CD14-positive monocyte (primary cell): Measurements from ENCODE around the gene NOTCH1. TPM values are rescaled to one million over a fixed set of nuclear protein-coding genes. Genes with fewer than 3 reads are reported as not detected.

Source experiments
- DNase-seq, 3 donors: peaks; one replicate each; pipeline ENCODE4 v3.0.0-alpha.2; 2011 to 2022
- H2AFZ ChIP-seq: 2 replicates; pipeline ENCODE4 v1.6.0; 2012; ENCODE audit warnings: mild to moderate bottlenecking, low read depth, low read length, inconsistent platforms; ENCODE audit not compliant: insufficient read depth, poor library complexity, severe bottlenecking
- H3K27ac ChIP-seq, 2 donors: 1 replicate in 1 of 2; 2 replicates in 1 of 2; pipeline ENCODE4 v1.5.1; 2012 to 2013; ENCODE audit warnings: low read length in 2 of 2, control low read depth in 1 of 2, inconsistent platforms in 1 of 2, low read depth in 1 of 2, mild to moderate bottlenecking in 1 of 2
- H3K27me3 ChIP-seq, 2 donors: one replicate each; pipeline versions ENCODE4 v1.6.0 to v1.6.1; 2011 to 2013; ENCODE audit warnings: low read length in 2 of 2; ENCODE audit not compliant: control insufficient read depth in 2 of 2, insufficient read depth in 2 of 2
- H3K36me3 ChIP-seq, 2 donors: replicated peaks in 1 of 2; 1 replicate in 1 of 2; 2 replicates in 1 of 2; pipeline versions ENCODE4 v1.5.1 to v1.6.1; 2012 to 2013; ENCODE audit warnings: low read length in 2 of 2, control low read depth in 1 of 2, inconsistent platforms in 1 of 2, mild to moderate bottlenecking in 1 of 2; ENCODE audit not compliant: insufficient read depth in 2 of 2, control insufficient read depth in 1 of 2
- H3K4me1 ChIP-seq, 2 donors: 1 replicate in 1 of 2; 2 replicates in 1 of 2; pipeline versions ENCODE4 v1.5.1 to v1.6.1; 2012 to 2013; ENCODE audit warnings: low read length in 2 of 2, control low read depth in 1 of 2, inconsistent platforms in 1 of 2, mild to moderate bottlenecking in 1 of 2, moderate library complexity in 1 of 2; ENCODE audit not compliant: insufficient read depth in 2 of 2, control insufficient read depth in 1 of 2
- H3K4me2 ChIP-seq: replicated peaks from 2 replicates; pipeline ENCODE3; 2012; ENCODE audit warnings: low read length, moderate library complexity, mild to moderate bottlenecking; ENCODE audit not compliant: poor library complexity, severe bottlenecking; ENCODE audit errors: extremely low read depth
- H3K4me3 ChIP-seq, 3 experiments: fragments of 200-600 bp in 1 of 3; sonication (generic) in 1 of 3; replicated peaks in 1 of 3; 1 replicate in 2 of 3; 2 replicates in 1 of 3; pipeline ENCODE4 v1.5.1; 2011 to 2013; ENCODE audit warnings: low read length in 3 of 3, mild to moderate bottlenecking in 3 of 3, control low read depth in 2 of 3, low read depth in 2 of 3, inconsistent platforms in 1 of 3, moderate library complexity in 1 of 3
- H3K79me2 ChIP-seq: 2 replicates; pipeline ENCODE4 v1.6.0; 2012; ENCODE audit warnings: mild to moderate bottlenecking, control low read depth, inconsistent platforms, low read length, moderate library complexity; ENCODE audit not compliant: insufficient read depth
- H3K9ac ChIP-seq: 2 replicates; pipeline ENCODE4 v1.6.0; 2017; ENCODE audit warnings: low read length, mild to moderate bottlenecking; ENCODE audit not compliant: insufficient read depth, poor library complexity, severe bottlenecking
- H3K9me3 ChIP-seq, 2 donors: replicated peaks in 1 of 2; 1 replicate in 1 of 2; 2 replicates in 1 of 2; pipeline versions ENCODE4 v1.5.1 to v1.6.1; 2012 to 2013; ENCODE audit warnings: low read length in 2 of 2, control low read depth in 1 of 2; ENCODE audit not compliant: control insufficient read depth in 1 of 2, insufficient read depth in 1 of 2
- H4K20me1 ChIP-seq: 2 replicates; pipeline ENCODE4 v1.6.0; 2012; ENCODE audit warnings: mild to moderate bottlenecking, low read length, control low read depth, moderate library complexity; ENCODE audit not compliant: insufficient read depth
- H3K27ac Mint-ChIP-seq, 7 donors: one replicate each; pipeline ENCODE4 v1.8.0; 2020; ENCODE audit warnings: mild to moderate bottlenecking in 7 of 7, mixed read lengths in 7 of 7, moderate library complexity in 6 of 7, inconsistent platforms in 2 of 7
- H3K27me3 Mint-ChIP-seq, 3 donors: one replicate each; pipeline ENCODE4 v1.8.0; 2021 to 2022; ENCODE audit warnings: low read depth in 3 of 3, mild to moderate bottlenecking in 3 of 3, mixed read lengths in 3 of 3, moderate library complexity in 3 of 3, inconsistent platforms in 1 of 3
- H3K36me3 Mint-ChIP-seq, 2 donors: one replicate each; pipeline ENCODE4 v1.8.0; 2020; ENCODE audit warnings: mixed read lengths in 2 of 2, inconsistent platforms in 1 of 2, mild to moderate bottlenecking in 1 of 2
- H3K4me1 Mint-ChIP-seq: one replicate; pipeline ENCODE4 v1.8.0; 2020; ENCODE audit warnings: mild to moderate bottlenecking, mixed read lengths
- H3K4me3 Mint-ChIP-seq, 2 donors: one replicate each; pipeline ENCODE4 v1.8.0; 2020; ENCODE audit warnings: mild to moderate bottlenecking in 2 of 2, mixed read lengths in 2 of 2, moderate library complexity in 1 of 2
- H3K9me3 Mint-ChIP-seq, 7 donors: one replicate each; pipeline ENCODE4 v1.8.0; 2020 to 2022; ENCODE audit warnings: mixed read lengths in 7 of 7, mild to moderate bottlenecking in 6 of 7, moderate library complexity in 6 of 7, inconsistent platforms in 2 of 7
- WGBS: methylation state at CpG from one replicate; pipeline ENCODE4 v1.1.5; 2013; ENCODE audit warnings: missing lambda C conversion rate; ENCODE audit not compliant: insufficient coverage; 5-methylcytosine and 5-hydroxymethylcytosine counted together
- intact Hi-C, 2 donors: fragments of 100-400 bp; cut with micrococcal nuclease; formaldehyde crosslinking; loops; one replicate each; pipeline versions ENCODE4 v1.15.0 to v1.15.1; 2023
- polyA plus RNA-seq, 3 donors: library from polyadenylated mRNA; depleted of rRNA in 1 of 3; unstranded in 2 of 3; stranded (reverse) in 1 of 3; fragments of 300-500 nt in 2 of 3; fragments of >200 nt in 1 of 3; fragmentation: Illumina TruSeq in 2 of 3; gene quantifications; 1 replicate in 2 of 3; 2 replicates in 1 of 3; pipeline ENCODE4 v1.2.3, GENCODE V29; 2012 to 2021
- TF ChIP-seq, protein P1 (sequence below): fragments of 200-600 bp; IDR thresholded peaks from one replicate; pipeline ENCODE4 v1.8.0; 2022; ENCODE audit warnings: antibody characterized with exemption, mild to moderate bottlenecking

NOTCH1 gene
- polyA plus RNA-seq, 3 donors: 1.4 to 33.0 (median 2.2) TPM

DNA sequence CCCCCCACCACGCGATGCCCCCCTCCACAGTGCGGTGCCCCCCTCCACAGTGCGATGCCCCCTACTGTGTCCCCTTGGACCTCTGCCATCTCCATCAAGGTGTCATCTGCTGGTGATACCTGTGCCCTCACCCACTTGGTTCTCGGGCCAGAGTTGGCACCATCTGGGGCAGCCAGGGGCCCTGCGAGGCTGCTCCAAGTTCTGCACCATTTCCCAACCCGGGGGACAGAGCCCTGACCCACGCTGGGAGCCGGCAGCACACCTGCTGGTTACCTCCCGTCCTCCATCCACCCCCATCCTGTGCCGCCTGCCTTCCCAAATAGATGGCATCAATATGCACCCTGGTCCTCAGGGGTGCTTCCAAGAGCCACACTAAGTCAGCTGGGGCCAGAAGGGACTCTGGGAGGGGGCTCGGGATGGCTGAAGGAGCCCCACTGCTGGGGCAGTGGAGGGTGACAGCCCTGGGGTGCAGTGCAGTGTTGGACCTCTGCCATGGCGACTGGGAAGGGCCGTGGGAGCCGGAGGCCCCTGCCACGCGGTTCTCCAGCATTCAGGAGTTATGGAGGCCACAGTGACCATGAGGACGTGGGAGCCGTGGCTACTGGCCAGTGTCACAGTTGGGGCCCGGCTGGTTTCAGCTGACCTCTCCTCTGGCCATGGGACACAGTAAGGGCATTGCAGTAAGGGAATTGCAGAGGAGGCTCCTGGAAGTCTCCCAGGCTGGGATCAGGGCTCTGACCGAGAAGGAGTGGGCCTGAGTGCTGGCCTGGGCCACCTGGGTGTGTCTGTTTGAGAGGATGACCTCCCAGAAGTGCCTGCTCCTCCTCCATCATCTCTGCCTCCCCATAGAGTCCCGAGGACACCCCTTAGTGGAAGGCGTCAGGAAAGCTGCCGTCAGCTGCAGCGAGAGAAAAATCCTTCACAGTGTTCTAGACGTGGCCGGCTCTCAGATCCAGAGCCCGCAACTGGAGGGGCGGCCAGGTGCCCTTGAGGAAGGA, 44.2 kb upstream of the NOTCH1 start:
- Histone ChIP-seq H3K4me3 (no peak overlapping the region), H3K27me3 (no peaks in the 10 kb centered on the region), H3K9ac (no peak overlapping the region), H3K9me3 (peaks cover 0 to 5% of the 10 kb centered on the region in 2 donors), H3K79me2 (no peaks in the 10 kb centered on the region), H2AFZ (no peak overlapping the region), H3K36me3 (no peaks in the 10 kb centered on the region), H3K27ac (no peak overlapping the region), H3K4me1 (peaks cover 29 to 41% of the 10 kb centered on the region in 2 donors), H3K4me2 (no peak overlapping the region), H4K20me1 (no peaks in the 10 kb centered on the region)
- intact Hi-C loops: no loop called here
- Mint-ChIP-seq H3K36me3 (no peaks in the 10 kb centered on the region), H3K9me3 (peaks cover 0 to 5% (median 3%) of the 10 kb centered on the region in 7 donors), H3K27me3 (peaks cover 7 to 38% (median 21%) of the 10 kb centered on the region in 3 donors), H3K4me3 (no peak overlapping the region), H3K27ac (no peak overlapping the region), H3K4me1 (peaks cover 37% of the 10 kb centered on the region)
- DNase-seq: no peak
- WGBS: 91% methylated on average over 20 of the region's 29 CpGs
- TF ChIP-seq, protein P1, sequence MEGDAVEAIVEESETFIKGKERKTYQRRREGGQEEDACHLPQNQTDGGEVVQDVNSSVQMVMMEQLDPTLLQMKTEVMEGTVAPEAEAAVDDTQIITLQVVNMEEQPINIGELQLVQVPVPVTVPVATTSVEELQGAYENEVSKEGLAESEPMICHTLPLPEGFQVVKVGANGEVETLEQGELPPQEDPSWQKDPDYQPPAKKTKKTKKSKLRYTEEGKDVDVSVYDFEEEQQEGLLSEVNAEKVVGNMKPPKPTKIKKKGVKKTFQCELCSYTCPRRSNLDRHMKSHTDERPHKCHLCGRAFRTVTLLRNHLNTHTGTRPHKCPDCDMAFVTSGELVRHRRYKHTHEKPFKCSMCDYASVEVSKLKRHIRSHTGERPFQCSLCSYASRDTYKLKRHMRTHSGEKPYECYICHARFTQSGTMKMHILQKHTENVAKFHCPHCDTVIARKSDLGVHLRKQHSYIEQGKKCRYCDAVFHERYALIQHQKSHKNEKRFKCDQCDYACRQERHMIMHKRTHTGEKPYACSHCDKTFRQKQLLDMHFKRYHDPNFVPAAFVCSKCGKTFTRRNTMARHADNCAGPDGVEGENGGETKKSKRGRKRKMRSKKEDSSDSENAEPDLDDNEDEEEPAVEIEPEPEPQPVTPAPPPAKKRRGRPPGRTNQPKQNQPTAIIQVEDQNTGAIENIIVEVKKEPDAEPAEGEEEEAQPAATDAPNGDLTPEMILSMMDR: no peak

DNA sequence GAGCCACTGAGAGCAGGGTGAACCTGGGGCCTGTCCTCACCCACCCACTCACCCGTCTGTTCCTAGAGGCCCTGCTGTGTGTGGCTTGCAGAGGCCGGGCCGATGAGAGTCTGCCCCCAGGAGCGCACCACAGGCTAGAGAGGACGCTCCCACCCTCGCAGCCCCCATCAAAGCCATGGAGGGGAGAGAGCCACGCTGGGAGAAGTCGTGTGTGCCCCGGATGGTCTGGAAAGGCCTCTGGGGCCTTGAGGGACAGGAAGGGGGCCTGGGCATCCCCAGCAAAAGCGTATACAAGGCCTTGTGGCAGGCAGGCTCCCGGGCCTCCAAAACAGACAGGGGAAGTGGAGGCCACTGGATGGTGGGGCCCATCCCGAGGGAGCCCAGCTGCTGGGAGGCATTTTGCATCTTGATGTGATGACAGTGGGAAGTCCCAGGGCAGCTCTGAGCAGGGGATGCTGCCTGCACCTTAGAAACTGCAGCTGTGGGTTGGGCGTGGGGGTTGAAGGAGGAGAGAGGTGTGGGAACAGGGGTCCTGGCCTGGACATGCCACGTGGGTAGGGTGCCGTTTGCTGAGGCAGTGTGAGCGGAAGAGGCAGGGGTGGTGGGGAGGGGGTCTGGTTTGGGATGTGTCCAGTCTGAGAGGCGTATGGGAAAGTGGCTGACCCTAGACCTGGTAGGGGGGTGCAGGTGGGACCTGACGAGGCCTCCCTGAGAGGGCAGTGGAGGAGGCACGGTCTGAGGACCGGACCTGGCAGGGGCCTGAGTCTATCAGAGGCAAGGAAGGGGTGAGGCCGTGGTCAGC, 43.0 kb upstream of the NOTCH1 start:
- Histone ChIP-seq H3K4me2 (no peak overlapping the region), H3K4me3 (no peak overlapping the region), H3K36me3 (no peaks in the 10 kb centered on the region), H4K20me1 (no peaks in the 10 kb centered on the region), H3K79me2 (no peaks in the 10 kb centered on the region), H3K27ac (no peak overlapping the region), H3K9ac (no peak overlapping the region), H3K27me3 (no peaks in the 10 kb centered on the region), H3K4me1 (peaks cover 27 to 38% of the 10 kb centered on the region in 2 donors), H2AFZ (no peak overlapping the region), H3K9me3 (no peaks in the 10 kb centered on the region)
- intact Hi-C loops: no loop called here
- WGBS: 67% methylated on average over 16 of the region's 21 CpGs
- H3K27ac Mint-ChIP-seq: peak overlapping the region in 3 of 7 donors; percentile 1 to 60 (median 11)
- peaks cover 9 to 38% (median 25%) of the 10 kb centered on the region in 3 donors for H3K27me3 Mint-ChIP-seq
- H3K4me3 Mint-ChIP-seq: peak overlapping the region in 1 of 2 donors; percentile 55
- DNase-seq: no peak
- no peaks in the 10 kb centered on the region for H3K36me3 Mint-ChIP-seq
- peaks cover 32% of the 10 kb centered on the region for H3K4me1 Mint-ChIP-seq
- H3K9me3 Mint-ChIP-seq: no peaks in the 10 kb centered on the region
- TF ChIP-seq, protein P1: no peak
